ENCODE data around the gene KRT38.
"Not testable (repeated sequence)": the region's sequence is repeated elsewhere in the genome, so short reads cannot be mapped to it uniquely, and the experiment has no call there.

The KRT38 gene

DNA sequence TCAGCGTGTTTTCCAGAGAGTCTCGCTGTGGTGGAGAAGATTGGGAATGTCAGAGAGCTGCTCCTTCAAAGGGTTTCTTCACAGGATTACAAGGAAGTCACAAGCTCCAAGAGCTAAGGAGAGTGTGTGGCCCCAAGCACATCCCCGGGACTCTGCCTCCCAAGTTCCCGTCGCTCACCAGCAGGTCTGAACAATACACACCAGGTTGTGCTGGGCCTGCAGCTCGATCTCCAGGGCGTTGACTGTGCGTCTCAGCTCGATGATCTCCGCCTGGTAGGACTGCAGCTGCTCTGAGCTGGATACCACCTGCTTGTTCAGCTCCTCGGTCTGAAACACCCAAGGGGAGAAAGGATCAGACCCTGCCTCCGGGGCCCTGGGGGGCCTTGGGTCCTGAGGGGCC, 45.7 kb downstream of the KRT38 start:
- DNase-seq (ENCODE audit: low spot score): not testable (repeated sequence)

GRCh38 chr17:41394254-41394996, 46.4 kb downstream of the KRT38 start:
- no peak for DNase-seq (ENCODE audit: low spot score)

GRCh38 chr17:41393826-41394225, 47.0 kb downstream of the KRT38 start:
- no peak for DNase-seq (ENCODE audit: low spot score)

DNA sequence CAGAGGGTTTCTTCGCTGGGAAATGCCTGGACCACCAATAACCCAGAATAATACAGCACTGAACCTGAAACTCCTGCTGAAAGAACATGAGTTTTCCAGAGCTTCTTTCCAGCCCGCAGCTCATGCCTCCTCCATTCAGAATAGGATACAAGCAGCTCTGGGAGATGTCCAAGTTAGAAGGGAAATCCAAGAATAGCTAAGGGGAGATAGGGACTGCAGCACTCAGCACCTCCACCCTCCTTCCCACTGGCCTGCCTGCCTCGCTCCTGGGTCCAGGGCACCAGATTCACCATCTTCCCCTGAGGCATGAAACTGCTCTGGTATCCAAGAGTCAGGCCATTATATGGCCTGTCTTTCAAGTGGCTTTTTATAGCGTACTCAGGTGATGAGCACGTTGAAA, 47.5 kb downstream of the KRT38 start:
- DNase-seq (ENCODE audit: low spot score): no peak

DNA sequence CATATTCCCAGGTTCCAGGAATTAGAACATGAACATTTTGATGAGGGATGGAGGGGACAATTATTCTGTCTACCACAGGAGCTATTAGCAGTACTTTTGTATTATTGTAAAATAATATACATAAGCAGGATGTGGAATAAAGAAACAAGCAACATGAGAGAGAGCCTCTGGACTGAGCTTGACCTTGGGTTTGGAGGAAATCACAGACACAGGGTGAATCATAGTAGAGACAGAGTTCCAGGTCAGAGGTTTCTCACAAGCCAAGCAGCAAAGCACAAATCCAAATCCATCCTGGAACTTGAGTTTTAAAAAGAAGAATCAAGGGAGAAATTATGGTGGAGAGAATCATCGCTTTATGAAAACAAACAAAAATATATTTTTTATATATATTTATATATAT, 48.5 kb downstream of the KRT38 start:
- DNase-seq (ENCODE audit: low spot score): no peak

DNA sequence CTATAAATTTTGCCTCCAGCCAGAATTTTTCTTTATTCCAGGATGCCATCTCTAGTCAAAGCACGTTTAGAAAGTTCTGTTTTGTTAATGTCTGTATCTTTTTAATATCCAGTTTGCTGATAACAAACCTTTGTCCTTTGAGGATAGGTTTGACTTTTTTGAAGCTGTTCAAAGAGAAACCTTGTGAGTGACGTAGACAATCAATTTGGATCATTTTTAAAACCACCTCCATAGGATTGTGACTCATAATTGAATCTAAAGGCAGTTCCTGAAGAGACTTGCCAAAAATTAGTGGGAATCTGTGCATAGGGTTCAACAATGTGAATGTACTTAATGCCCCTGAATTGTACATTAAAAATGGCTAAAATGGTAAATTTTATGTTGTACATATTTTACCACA, 49.2 kb downstream of the KRT38 start:
- no peak for DNase-seq (ENCODE audit: low spot score)

- DNase-seq (ENCODE audit: low spot score): no peak
Measured at GRCh38 chr17:41390411-41390938, 50.3 kb downstream of the KRT38 start.

DNA sequence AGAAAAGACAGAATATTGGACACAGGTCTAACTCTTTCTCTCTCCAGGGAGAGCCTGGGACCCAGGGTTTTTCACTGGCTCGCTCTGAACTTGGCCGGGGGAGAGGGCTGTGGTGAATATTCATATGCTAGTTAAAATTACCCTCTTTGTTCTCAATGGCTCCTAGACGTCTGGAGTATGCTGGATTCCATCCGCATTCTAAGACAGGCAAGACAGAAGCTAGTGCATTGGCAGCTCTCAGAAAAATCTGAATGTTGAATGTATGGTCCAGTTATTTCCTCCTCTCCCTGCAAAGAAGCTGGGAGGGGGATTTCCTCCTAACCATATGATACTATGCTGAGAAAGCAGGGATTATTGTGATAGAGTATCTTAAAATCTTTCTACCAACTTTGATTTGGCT, 53.1 kb downstream of the KRT38 start:
- no peak for DNase-seq (ENCODE audit: low spot score)

DNA sequence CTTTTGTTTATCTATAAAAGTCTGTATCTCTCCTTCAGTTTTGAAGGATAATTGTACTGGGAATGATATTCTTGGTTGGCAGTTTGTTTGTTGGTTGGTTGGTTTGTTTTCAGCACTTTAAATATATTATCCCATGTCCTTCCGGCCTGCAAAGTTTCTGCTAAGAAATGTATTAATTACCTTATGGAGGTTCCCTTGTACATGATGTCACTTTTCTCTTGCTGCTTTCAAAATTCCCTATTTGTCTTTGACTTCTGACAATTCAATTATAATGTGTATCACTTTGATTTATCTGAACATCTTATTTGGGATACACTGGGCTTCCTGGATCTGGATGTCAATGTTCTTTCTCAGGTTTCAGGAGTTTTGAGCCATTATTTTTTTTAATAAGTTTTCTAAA, 54.6 kb downstream of the KRT38 start:
- DNase-seq (ENCODE audit: low spot score): no peak
